CD14-positive monocyte (primary cell): ENCODE data around the gene RASSF7. TPM values are rescaled to one million over a fixed set of nuclear protein-coding genes. Genes with fewer than 3 reads are reported as not detected.
A peak's percentile ranks its signal among the peaks of the same experiment; 100 is the strongest.

Experiments
- DNase-seq, 3 donors: peaks; one replicate each; pipeline ENCODE4 v3.0.0-alpha.2; 2011 to 2022
- H2AFZ ChIP-seq: 2 replicates; pipeline ENCODE4 v1.6.0; 2012; ENCODE audit warnings: mild to moderate bottlenecking, low read depth, low read length, inconsistent platforms; ENCODE audit not compliant: insufficient read depth, poor library complexity, severe bottlenecking
- H3K27ac ChIP-seq, 2 donors: 1 replicate in 1 of 2; 2 replicates in 1 of 2; pipeline ENCODE4 v1.5.1; 2012 to 2013; ENCODE audit warnings: low read length in 2 of 2, control low read depth in 1 of 2, inconsistent platforms in 1 of 2, low read depth in 1 of 2, mild to moderate bottlenecking in 1 of 2
- H3K27me3 ChIP-seq, 2 donors: one replicate each; pipeline versions ENCODE4 v1.6.0 to v1.6.1; 2011 to 2013; ENCODE audit warnings: low read length in 2 of 2; ENCODE audit not compliant: control insufficient read depth in 2 of 2, insufficient read depth in 2 of 2
- H3K36me3 ChIP-seq, 2 donors: replicated peaks in 1 of 2; 1 replicate in 1 of 2; 2 replicates in 1 of 2; pipeline versions ENCODE4 v1.5.1 to v1.6.1; 2012 to 2013; ENCODE audit warnings: low read length in 2 of 2, control low read depth in 1 of 2, inconsistent platforms in 1 of 2, mild to moderate bottlenecking in 1 of 2; ENCODE audit not compliant: insufficient read depth in 2 of 2, control insufficient read depth in 1 of 2
- H3K4me1 ChIP-seq, 2 donors: 1 replicate in 1 of 2; 2 replicates in 1 of 2; pipeline versions ENCODE4 v1.5.1 to v1.6.1; 2012 to 2013; ENCODE audit warnings: low read length in 2 of 2, control low read depth in 1 of 2, inconsistent platforms in 1 of 2, mild to moderate bottlenecking in 1 of 2, moderate library complexity in 1 of 2; ENCODE audit not compliant: insufficient read depth in 2 of 2, control insufficient read depth in 1 of 2
- H3K4me2 ChIP-seq: replicated peaks from 2 replicates; pipeline ENCODE3; 2012; ENCODE audit warnings: low read length, moderate library complexity, mild to moderate bottlenecking; ENCODE audit not compliant: poor library complexity, severe bottlenecking; ENCODE audit errors: extremely low read depth
- H3K4me3 ChIP-seq, 3 experiments: fragments of 200-600 bp in 1 of 3; sonication (generic) in 1 of 3; replicated peaks in 1 of 3; 1 replicate in 2 of 3; 2 replicates in 1 of 3; pipeline ENCODE4 v1.5.1; 2011 to 2013; ENCODE audit warnings: low read length in 3 of 3, mild to moderate bottlenecking in 3 of 3, control low read depth in 2 of 3, low read depth in 2 of 3, inconsistent platforms in 1 of 3, moderate library complexity in 1 of 3
- H3K79me2 ChIP-seq: 2 replicates; pipeline ENCODE4 v1.6.0; 2012; ENCODE audit warnings: mild to moderate bottlenecking, control low read depth, inconsistent platforms, low read length, moderate library complexity; ENCODE audit not compliant: insufficient read depth
- H3K9ac ChIP-seq: 2 replicates; pipeline ENCODE4 v1.6.0; 2017; ENCODE audit warnings: low read length, mild to moderate bottlenecking; ENCODE audit not compliant: insufficient read depth, poor library complexity, severe bottlenecking
- H3K9me3 ChIP-seq, 2 donors: replicated peaks in 1 of 2; 1 replicate in 1 of 2; 2 replicates in 1 of 2; pipeline versions ENCODE4 v1.5.1 to v1.6.1; 2012 to 2013; ENCODE audit warnings: low read length in 2 of 2, control low read depth in 1 of 2; ENCODE audit not compliant: control insufficient read depth in 1 of 2, insufficient read depth in 1 of 2
- H4K20me1 ChIP-seq: 2 replicates; pipeline ENCODE4 v1.6.0; 2012; ENCODE audit warnings: mild to moderate bottlenecking, low read length, control low read depth, moderate library complexity; ENCODE audit not compliant: insufficient read depth
- H3K27ac Mint-ChIP-seq, 7 donors: one replicate each; pipeline ENCODE4 v1.8.0; 2020; ENCODE audit warnings: mild to moderate bottlenecking in 7 of 7, mixed read lengths in 7 of 7, moderate library complexity in 6 of 7, inconsistent platforms in 2 of 7
- H3K27me3 Mint-ChIP-seq, 3 donors: one replicate each; pipeline ENCODE4 v1.8.0; 2021 to 2022; ENCODE audit warnings: low read depth in 3 of 3, mild to moderate bottlenecking in 3 of 3, mixed read lengths in 3 of 3, moderate library complexity in 3 of 3, inconsistent platforms in 1 of 3
- H3K36me3 Mint-ChIP-seq, 2 donors: one replicate each; pipeline ENCODE4 v1.8.0; 2020; ENCODE audit warnings: mixed read lengths in 2 of 2, inconsistent platforms in 1 of 2, mild to moderate bottlenecking in 1 of 2
- H3K4me1 Mint-ChIP-seq: one replicate; pipeline ENCODE4 v1.8.0; 2020; ENCODE audit warnings: mild to moderate bottlenecking, mixed read lengths
- H3K4me3 Mint-ChIP-seq, 2 donors: one replicate each; pipeline ENCODE4 v1.8.0; 2020; ENCODE audit warnings: mild to moderate bottlenecking in 2 of 2, mixed read lengths in 2 of 2, moderate library complexity in 1 of 2
- H3K9me3 Mint-ChIP-seq, 7 donors: one replicate each; pipeline ENCODE4 v1.8.0; 2020 to 2022; ENCODE audit warnings: mixed read lengths in 7 of 7, mild to moderate bottlenecking in 6 of 7, moderate library complexity in 6 of 7, inconsistent platforms in 2 of 7
- WGBS: methylation state at CpG from one replicate; pipeline ENCODE4 v1.1.5; 2013; ENCODE audit warnings: missing lambda C conversion rate; ENCODE audit not compliant: insufficient coverage; 5-methylcytosine and 5-hydroxymethylcytosine counted together
- intact Hi-C, 2 donors: fragments of 100-400 bp; cut with micrococcal nuclease; formaldehyde crosslinking; loops; one replicate each; pipeline versions ENCODE4 v1.15.0 to v1.15.1; 2023
- polyA plus RNA-seq, 3 donors: library from polyadenylated mRNA; depleted of rRNA in 1 of 3; unstranded in 2 of 3; stranded (reverse) in 1 of 3; fragments of 300-500 nt in 2 of 3; fragments of >200 nt in 1 of 3; fragmentation: Illumina TruSeq in 2 of 3; gene quantifications; 1 replicate in 2 of 3; 2 replicates in 1 of 3; pipeline ENCODE4 v1.2.3, GENCODE V29; 2012 to 2021
- TF ChIP-seq, protein P1 (sequence below): fragments of 200-600 bp; IDR thresholded peaks from one replicate; pipeline ENCODE4 v1.8.0; 2022; ENCODE audit warnings: antibody characterized with exemption, mild to moderate bottlenecking

RASSF7 gene
- polyA plus RNA-seq, 3 donors: 10.0 to 26.5 (median 12.4) TPM

DNA sequence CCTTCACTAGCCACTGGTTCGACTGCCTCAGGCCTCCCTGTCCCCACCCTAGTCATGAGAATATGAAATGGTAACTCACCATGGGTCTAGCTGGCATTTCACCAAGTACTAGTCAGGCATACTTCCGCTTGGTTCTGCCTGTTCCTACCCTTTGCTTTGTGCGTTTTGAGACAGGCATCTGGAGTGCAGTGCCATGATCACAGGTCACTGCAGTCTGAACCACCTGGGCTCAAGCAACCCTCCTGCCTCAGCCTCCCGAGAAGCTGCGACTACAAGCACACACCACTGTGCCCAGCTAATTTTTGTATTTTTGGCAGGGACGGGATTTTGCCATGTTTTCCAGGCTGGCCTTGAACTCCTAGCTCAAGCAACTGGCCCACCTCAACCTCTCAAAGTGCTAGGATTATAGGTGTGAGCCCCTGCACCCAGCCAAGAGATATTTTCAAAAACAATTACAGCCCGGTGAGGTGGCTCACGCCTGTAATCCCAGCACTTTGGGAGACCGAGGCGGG, 39.5 kb upstream of the RASSF7 start:
- 96% methylated on average over 4 of the region's 10 CpGs for WGBS
- no peaks in the 10 kb centered on the region for H3K79me2 ChIP-seq
- H3K9ac ChIP-seq: no peak overlapping the region
- H3K4me3 Mint-ChIP-seq: no peak overlapping the region
- H3K4me3 ChIP-seq: no peak overlapping the region
- peaks cover 0 to 8% of the 10 kb centered on the region in 2 donors for H3K36me3 Mint-ChIP-seq
- no peak overlapping the region for H3K4me2 ChIP-seq
- H4K20me1 ChIP-seq: no peaks in the 10 kb centered on the region
- TF ChIP-seq, protein P1, sequence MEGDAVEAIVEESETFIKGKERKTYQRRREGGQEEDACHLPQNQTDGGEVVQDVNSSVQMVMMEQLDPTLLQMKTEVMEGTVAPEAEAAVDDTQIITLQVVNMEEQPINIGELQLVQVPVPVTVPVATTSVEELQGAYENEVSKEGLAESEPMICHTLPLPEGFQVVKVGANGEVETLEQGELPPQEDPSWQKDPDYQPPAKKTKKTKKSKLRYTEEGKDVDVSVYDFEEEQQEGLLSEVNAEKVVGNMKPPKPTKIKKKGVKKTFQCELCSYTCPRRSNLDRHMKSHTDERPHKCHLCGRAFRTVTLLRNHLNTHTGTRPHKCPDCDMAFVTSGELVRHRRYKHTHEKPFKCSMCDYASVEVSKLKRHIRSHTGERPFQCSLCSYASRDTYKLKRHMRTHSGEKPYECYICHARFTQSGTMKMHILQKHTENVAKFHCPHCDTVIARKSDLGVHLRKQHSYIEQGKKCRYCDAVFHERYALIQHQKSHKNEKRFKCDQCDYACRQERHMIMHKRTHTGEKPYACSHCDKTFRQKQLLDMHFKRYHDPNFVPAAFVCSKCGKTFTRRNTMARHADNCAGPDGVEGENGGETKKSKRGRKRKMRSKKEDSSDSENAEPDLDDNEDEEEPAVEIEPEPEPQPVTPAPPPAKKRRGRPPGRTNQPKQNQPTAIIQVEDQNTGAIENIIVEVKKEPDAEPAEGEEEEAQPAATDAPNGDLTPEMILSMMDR: no peak
- no peak overlapping the region for H3K27ac ChIP-seq
- H3K36me3 ChIP-seq: no peaks in the 10 kb centered on the region
- peaks cover 6% of the 10 kb centered on the region for H3K4me1 Mint-ChIP-seq
- peaks cover 3 to 6% (median 4%) of the 10 kb centered on the region in 3 donors for H3K27me3 Mint-ChIP-seq
- H3K27me3 ChIP-seq: no peaks in the 10 kb centered on the region
- intact Hi-C loops: no loop called here
- peaks cover 7 to 12% (median 10%) of the 10 kb centered on the region in 7 donors for H3K9me3 Mint-ChIP-seq
- H3K9me3 ChIP-seq: peaks cover 4 to 13% of the 10 kb centered on the region in 2 donors
- peak overlapping the region in 3 of 7 donors; percentile 2 to 82 (median 58) for H3K27ac Mint-ChIP-seq
- DNase-seq: no peak
- no peak overlapping the region for H2AFZ ChIP-seq
- peaks cover 5 to 8% of the 10 kb centered on the region in 2 donors for H3K4me1 ChIP-seq

DNA sequence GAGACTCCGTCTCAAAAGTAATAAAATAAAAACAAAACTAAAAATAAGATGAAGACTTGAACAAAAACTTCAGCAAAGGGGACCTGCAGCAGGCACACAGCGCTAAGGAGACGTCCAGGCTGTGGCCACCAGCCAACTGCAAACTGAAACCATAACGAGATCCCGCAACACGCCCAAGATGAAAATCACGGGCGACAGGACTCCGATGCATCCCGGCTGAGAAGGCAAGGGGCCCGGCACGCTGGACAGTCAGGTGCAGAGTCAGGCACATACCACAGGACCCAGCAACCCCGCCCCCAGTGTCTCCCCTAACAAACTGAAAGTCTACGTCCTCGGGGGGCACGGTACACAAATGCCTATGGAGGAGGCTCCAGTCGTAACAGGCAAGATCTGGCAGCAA, 34.6 kb upstream of the RASSF7 start:
- 87% methylated on average over 16 of the region's 17 CpGs for WGBS
- Histone ChIP-seq H3K27ac (no peak overlapping the region), H3K4me3 (no peak overlapping the region), H3K4me1 (no peaks in the 10 kb centered on the region), H3K9me3 (no peaks in the 10 kb centered on the region), H3K27me3 (no peaks in the 10 kb centered on the region), H2AFZ (no peak overlapping the region), H4K20me1 (no peaks in the 10 kb centered on the region), H3K4me2 (no peak overlapping the region), H3K9ac (no peak overlapping the region), H3K79me2 (no peaks in the 10 kb centered on the region), H3K36me3 (peaks cover under 1 to 2% of the 10 kb centered on the region in 2 donors)
- Mint-ChIP-seq H3K27me3 (peaks cover 2 to 4% (median 3%) of the 10 kb centered on the region in 3 donors), H3K4me3 (no peak overlapping the region), H3K9me3 (peaks cover 0 to 2% (median 0%) of the 10 kb centered on the region in 7 donors), H3K4me1 (no peaks in the 10 kb centered on the region), H3K36me3 (no peaks in the 10 kb centered on the region), H3K27ac (no peak overlapping the region)
- TF ChIP-seq, protein P1: no peak
- intact Hi-C loops: no loop called here
- no peak for DNase-seq
